GM19328 (cell line): ENCODE measurements around the gene MTHFSD.

Experiments
- ATAC-seq: cut with Tn5 transposase; IDR thresholded peaks from one replicate; pipeline ENCODE4 v1.9.1; 2021; ENCODE audit warnings: mild to moderate bottlenecking, moderate library complexity; ENCODE audit not compliant: unreplicated experiment

MTHFSD gene

DNA sequence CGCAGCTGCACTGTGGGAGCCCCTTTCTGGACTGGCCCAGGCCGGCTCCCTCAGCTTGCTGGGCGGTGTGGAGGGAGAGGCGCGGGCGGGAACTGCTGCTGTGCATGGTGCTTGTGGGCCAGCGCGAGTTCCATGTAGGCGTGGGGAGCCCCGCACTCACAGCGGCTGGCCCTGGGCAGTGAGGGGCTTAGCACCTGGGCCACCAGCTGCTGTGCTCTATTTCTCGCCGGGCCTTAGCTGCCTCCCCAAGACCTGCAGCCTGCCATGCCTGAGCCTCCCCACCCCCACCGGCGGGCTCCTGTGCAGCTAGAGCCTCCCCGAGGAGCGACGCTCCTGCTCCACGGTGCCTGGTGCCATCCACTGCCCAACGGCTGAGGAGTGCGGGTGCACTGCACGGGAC lies 1.7 kb downstream of the MTHFSD start:
- no peak for ATAC-seq

GRCh38 chr16:86550281-86550680 lies 4.8 kb downstream of the MTHFSD start:
- ATAC-seq = no peak

- no peak for ATAC-seq
Observed at GRCh38 chr16:86549893-86550190, 5.2 kb downstream of the MTHFSD start.

DNA sequence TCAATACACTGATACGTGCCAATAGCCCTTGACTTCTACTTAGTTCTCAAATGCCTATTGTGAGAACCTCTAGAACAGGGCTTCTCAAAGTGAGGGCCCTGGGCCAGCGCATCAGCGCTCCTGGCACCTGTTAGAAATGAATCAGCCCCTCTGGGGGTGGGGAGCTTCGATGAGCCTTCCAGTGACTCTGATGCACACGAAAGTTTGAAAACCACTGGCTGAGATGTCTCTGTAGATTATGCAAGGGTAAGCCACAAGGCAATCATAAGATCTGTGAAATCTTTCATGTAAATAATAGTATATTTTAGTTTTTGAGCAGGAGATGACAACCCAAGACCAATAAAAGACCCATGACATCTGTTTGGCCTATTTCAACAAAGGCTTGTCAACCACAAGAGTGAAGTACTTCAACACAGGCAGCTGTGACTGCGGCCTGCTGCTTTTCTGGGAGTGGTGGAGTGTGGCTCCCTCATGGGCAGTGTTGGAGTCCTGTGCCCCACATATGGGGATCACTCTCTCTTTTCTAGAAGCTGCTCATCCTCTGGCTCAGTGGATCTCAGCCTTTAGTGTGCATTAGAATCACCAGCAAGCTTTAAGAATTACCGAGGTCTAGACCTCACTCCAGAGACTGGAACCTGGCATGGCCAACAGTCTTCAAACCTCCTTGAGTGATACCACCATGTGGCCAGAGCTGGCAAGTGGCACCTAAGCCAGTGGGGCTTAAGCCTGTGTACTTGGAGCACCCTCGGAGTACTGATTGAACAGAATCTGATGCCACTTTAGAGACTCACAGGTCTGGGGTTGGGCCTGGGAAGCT lies 5.8 kb downstream of the MTHFSD start:
- ATAC-seq = no peak

GRCh38 chr16:86547286-86547685 lies 7.7 kb downstream of the MTHFSD start:
- ATAC-seq = no peak

DNA sequence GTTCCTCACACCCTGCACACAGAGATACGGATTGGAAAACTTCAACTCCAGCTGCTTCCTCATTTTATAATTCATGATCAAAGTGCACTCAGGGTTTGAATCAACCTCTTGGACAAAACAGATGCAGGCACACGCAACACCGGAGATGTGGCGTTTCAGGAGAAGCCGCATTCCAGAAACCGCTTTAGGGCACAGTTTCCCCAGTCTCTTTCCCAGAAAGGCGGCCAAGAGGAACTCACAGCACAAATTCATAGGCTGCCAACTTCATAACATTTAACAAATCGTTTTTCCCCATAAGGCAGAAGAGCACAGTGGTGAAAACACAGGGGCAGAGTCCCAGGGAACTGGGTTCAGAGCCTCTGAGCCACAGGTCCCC lies 8.4 kb downstream of the MTHFSD start:
- no peak for ATAC-seq

- no peak for ATAC-seq
Observed at GRCh38 chr16:86545954-86546637, 8.9 kb downstream of the MTHFSD start.

- ATAC-seq = no peak
Observed at GRCh38 chr16:86545481-86545880, 9.6 kb downstream of the MTHFSD start.

DNA sequence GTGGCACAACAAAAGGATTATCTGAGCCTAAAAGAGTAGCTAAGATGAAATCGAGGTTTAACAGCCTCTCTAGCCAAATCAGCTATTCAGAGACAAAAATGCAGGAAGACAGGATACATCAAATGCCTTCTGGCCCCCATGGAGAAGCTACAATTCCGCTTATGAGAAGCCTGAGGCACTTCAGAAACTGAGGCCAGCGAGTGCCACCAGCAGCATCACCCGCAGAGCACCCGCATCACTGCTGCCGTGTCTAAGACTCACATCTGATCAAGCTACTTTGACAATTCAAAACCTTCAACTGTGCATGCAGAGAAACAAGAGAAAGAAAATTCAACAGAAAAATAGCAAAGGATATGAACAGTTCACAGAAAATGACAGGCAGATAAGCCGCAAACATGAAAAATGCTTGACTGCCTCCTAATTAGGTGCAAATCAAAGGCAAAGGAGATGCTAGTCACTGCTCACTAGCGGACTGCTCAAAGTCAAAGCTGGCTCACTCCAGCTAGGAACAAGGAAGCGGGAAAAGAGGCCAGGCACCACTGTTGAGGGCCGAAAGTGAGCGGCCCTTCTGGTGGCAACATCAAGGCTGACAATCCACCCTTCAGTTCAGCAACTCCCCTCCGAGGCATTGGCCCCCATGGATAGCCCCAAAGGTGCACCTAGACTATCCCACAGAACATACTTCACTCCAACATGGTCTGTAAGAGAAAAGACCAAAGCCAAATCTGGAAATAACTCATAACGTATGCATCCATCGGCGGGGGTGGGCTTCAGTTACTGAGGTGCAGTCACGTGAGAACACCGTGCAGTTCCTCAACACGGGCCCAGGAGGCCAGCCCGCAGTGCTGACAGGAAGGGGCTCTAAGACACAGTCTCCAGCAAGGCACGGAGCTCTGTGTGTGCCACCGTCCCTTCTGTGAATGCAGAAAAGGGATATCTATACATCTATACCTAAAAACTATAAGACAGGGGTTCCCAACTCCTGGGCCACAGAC lies 12.0 kb downstream of the MTHFSD start:
- ATAC-seq = no peak

DNA sequence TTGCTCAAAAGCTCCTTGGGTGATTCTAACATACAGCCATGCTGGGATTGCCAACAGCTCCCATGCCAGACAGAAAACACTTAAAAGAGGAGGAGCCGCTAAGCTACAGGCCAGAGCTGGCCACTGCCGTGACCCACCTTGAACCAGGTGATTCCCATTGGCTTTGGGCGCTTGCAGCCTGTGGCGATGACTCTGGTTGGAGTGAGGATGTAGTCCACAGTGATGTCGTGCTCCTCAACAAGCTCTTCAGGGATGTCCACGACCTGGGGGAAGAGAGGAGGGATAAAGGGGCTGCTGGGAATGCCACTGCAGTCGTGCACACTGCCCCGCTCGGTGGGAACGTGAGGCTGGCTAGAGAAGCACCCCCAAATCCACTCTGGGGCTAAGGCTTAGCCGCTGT lies 13.5 kb downstream of the MTHFSD start:
- ATAC-seq = no peak

DNA sequence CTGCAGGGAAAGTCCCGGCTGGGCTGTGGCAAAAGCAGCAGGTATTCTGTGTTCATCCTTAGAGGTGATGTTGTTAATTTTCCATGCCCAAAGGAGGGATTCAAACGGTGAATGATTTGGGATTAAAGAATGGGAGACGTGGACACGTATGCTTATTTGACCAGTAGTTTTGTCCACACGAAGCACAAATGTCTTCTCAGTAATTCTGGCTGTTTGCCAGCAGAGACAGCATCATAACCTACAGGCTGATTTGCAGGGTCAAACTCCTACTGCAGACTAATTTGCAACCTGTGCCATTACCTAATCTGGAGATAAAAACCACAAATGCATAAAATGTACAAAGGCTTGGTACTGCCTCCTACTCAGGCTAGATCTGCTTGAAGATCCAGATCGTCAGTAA lies 14.1 kb downstream of the MTHFSD start:
- no peak for ATAC-seq

DNA sequence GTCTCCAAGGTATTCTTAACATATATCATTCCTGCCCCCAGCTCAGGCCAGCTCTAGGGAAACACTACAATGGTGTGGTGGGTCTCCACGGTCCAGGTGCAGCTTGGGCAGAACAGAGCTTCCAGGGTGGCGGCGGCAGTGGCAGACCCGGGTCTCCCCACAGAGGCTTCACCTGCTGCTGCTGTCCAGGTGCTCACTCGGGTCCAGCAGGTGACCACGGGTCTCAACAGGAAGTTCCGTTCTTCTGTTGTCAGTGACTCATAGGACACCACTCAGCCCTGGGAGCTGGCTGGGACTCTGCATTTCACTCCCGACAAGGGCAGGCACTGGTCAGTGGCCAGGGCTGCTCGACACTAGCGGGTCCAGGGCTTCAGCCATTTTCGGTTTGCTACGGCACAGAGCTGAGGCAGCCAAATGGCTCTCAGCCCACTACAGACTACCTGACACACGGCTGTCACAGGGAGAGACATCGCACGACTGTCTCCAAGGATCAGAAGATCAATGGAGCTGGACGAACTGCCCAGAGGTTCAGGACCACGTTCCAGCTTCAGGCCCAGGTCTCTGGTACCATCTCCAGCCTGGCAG lies 16.7 kb downstream of the MTHFSD start:
- ATAC-seq = no peak

DNA sequence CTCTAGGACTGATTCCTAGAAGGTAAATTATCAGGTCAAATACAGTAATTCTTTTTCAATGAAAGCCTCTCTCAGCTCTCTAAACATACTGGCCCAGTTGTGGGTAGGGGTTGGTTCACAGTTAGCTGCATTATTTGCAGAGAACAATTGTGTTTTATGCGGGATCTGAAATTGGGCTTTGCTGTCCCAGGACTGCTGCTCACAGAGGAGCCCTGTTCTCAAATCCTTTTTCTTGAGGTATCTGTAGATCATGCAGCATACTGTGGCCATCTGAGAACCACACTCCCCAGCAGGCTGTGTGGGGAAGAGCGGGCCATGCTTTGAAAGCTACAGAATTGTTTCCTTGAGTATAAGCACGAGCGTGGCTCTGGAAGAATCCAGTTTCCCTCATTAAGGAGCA lies 17.5 kb downstream of the MTHFSD start:
- no peak for ATAC-seq

- ATAC-seq = no peak
Observed at GRCh38 chr16:86536621-86537020, 18.4 kb downstream of the MTHFSD start.

DNA sequence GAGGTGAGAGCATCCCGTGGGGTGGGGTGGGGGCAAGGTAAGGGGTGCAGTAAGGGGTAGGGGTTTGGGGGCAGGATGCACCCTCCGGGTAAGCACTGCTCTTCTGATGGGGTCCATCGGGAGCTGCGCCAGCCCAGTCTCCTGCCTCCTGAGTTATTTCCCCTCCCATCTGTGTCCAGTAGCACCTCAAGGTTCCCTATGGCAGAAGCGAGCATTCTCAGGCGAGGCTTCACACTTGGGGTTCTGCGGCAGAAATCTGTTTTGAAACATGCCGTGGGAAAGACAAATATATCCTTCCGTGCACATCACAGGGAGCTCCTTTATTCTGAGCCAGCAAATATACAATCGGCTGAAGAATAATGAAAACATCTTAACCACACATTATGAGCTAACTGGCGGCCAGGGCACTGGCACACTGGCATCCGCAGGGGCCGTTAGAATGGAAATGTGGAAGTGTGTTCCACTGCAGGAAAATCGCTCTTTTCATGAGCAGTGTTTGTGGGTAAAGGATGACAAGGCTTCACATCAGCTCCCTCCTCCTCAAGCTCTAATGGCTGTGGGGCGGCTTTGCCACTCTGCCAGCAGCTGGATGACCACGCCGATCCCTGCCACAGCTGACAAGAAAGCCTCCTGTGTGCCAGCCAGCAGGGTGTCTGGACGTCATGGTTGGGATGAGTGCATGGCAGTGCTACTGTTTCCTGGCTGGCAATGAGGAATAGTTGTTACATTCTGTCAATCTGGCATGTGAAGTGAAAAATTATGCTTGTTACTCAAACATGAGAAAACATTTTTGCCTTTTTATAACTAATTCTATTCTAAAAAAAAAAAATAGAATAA lies 20.0 kb downstream of the MTHFSD start:
- no peak for ATAC-seq

- no peak for ATAC-seq
Observed at GRCh38 chr16:86533767-86534351, 21.2 kb downstream of the MTHFSD start.

DNA sequence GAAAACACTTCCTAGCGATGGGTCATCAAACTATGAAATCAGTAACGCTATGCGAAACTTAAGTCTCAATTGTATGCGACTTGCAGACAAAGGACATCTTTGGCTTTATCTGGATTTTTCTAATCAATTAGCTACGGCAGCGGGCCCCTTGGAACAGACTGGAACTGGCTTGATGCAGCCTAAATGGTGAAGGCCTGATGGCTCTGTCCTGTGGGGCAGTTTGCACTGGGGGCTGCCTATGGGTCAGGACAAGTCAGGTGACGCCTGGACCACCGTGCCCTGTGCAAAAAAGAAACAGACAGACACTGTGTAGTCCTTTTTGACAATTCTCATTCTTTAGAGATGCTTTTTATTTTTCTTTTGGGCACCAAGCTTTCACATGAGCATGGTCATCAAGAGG lies 22.0 kb downstream of the MTHFSD start:
- ATAC-seq = no peak

DNA sequence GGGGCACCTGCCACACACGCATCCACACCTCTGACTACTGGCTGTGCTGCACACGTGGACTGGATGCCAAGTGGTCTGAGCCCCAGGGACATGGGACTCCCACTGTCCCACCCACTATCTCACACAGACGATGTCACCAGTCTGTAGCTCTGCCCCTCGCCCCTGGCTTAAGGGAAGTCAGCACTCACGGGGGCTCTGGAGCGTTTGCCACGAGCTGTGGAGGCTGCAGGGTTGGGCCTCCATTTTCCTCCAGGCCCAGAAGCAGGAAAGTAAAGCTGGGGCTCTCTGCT lies 22.6 kb downstream of the MTHFSD start:
- no peak for ATAC-seq

GRCh38 chr16:86531641-86532525 lies 23.2 kb downstream of the MTHFSD start:
- ATAC-seq = no peak
